Cardiac fibroblast (primary cell): ENCODE measurements around the gene LRRTM2.

Source experiments
- DNase-seq, 2 donors: peaks; one replicate each; pipeline versions ENCODE4 v3.0.0 to v3.0.0-alpha.2; 2010; ENCODE audit warnings: low read depth in 2 of 2
- H3K4me3 ChIP-seq, 2 donors: replicated peaks in 1 of 2; 1 replicate in 1 of 2; 2 replicates in 1 of 2; pipeline ENCODE4 v1.5.1; 2011; ENCODE audit warnings: low read depth in 2 of 2, low read length in 2 of 2, mild to moderate bottlenecking in 2 of 2, moderate library complexity in 1 of 2
- CTCF ChIP-seq: IDR thresholded peaks from one replicate; pipeline ENCODE4 v1.5.1; 2011; ENCODE audit warnings: low read depth, mild to moderate bottlenecking, low read length, inconsistent platforms

The LRRTM2 gene

GRCh38 chr5:138884554-138884953 is 9.4 kb upstream of the LRRTM2 start:
- DNase-seq = no peak
- H3K4me3 ChIP-seq = no peak overlapping the region
- TF ChIP-seq CTCF = no peak

GRCh38 chr5:138884094-138884493 is 9.0 kb upstream of the LRRTM2 start:
- H3K4me3 ChIP-seq = no peak overlapping the region
- no peak for TF ChIP-seq CTCF
- DNase-seq = no peak

- no peak for TF ChIP-seq CTCF
- no peak for DNase-seq
- H3K4me3 ChIP-seq = no peak overlapping the region
Observed at GRCh38 chr5:138883211-138883610, 8.1 kb upstream of the LRRTM2 start.

- no peak for TF ChIP-seq CTCF
- no peak for DNase-seq
Observed at GRCh38 chr5:138878437-138879235, 3.5 kb upstream of the LRRTM2 start.

GRCh38 chr5:138876811-138877210 is 1.7 kb upstream of the LRRTM2 start:
- no peak for DNase-seq
- TF ChIP-seq CTCF = no peak
- H3K4me3 ChIP-seq = no peak overlapping the region

More at GRCh38 chr5:138878437-138879235, 3.5 kb upstream of the LRRTM2 start:
- H3K4me3 ChIP-seq = no peak overlapping the region

- no peak overlapping the region for H3K4me3 ChIP-seq
- DNase-seq = no peak
- TF ChIP-seq CTCF = no peak
Observed at GRCh38 chr5:138875946-138876345, 811 bp upstream of the LRRTM2 start.

- H3K4me3 ChIP-seq = no peak overlapping the region
- DNase-seq = no peak
- TF ChIP-seq CTCF = no peak
Observed at GRCh38 chr5:138875552-138875875, 379 bp upstream of the LRRTM2 start.
